Measurements from ENCODE around the gene BRICD5. TPM values are rescaled to one million over a fixed set of nuclear protein-coding genes. Genes with fewer than 3 reads are reported as not detected.

Gene BRICD5
- total RNA-seq, 4 donors from 2014 or later, result 1.2 to 6.8 (median 5.7) TPM

GRCh38 chr16:2165861-2166260, 44.8 kb downstream of the BRICD5 start:
- intact Hi-C loops (cut with DNase I), result no loop called here
- no peak for DNase-seq (ENCODE audit: extremely low spot score)
- Histone ChIP-seq H3K9me3 (no peaks in the 10 kb centered on the region), H3K4me3 (no peak overlapping the region), H3K27ac (replicated peaks in 1 of 4) (no peak overlapping the region), H3K4me1 (peaks cover 0 to 36% (median 24%) of the 10 kb centered on the region in 4 donors), H3K36me3 (peaks cover 24 to 63% (median 53%) of the 10 kb centered on the region in 4 donors), H3K27me3 (no peaks in the 10 kb centered on the region)
- TF ChIP-seq POLR2AphosphoS5 (IDR thresholded peaks at IDR 0.05) (no peak), POLR2A (IDR thresholded peaks at IDR 0.05; ENCODE audit: low read depth) (no peak), CTCF (IDR thresholded peaks at IDR 0.05) (no peak), EP300 (IDR thresholded peaks at IDR 0.05) (no peak)
- 91% methylated on average over 11 of the region's 12 CpGs for WGBS

- TF ChIP-seq POLR2A (IDR thresholded peaks at IDR 0.05; ENCODE audit: low read depth) (no peak), EP300 (IDR thresholded peaks at IDR 0.05) (no peak), CTCF (IDR thresholded peaks at IDR 0.05) (no peak), POLR2AphosphoS5 (IDR thresholded peaks at IDR 0.05) (no peak)
- Histone ChIP-seq H3K27me3 (no peaks in the 10 kb centered on the region), H3K4me1 (peaks cover 19 to 52% (median 49%) of the 10 kb centered on the region in 4 donors), H3K27ac (replicated peaks in 1 of 4) (peak overlapping the region in 1 of 4 donors; percentile 90), H3K9me3 (no peaks in the 10 kb centered on the region), H3K4me3 (no peak overlapping the region), H3K36me3 (peaks cover 13 to 39% (median 35%) of the 10 kb centered on the region in 4 donors)
- DNase-seq (ENCODE audit: extremely low spot score), result no peak
- intact Hi-C loops (cut with DNase I), result loop anchor here (5.0 kb wide), 1 partner anchor 49 kb away; the partner anchor contains the start of genes BRICD5 and PGP
- 77% methylated on average over 5 of the region's 26 CpGs for WGBS
Measured at GRCh38 chr16:2163211-2163881, 47.3 kb downstream of the BRICD5 start.

GRCh38 chr16:2162676-2163118, 48.0 kb downstream of the BRICD5 start:
- peak overlapping the region in 1 of 4 donors; percentile 90 for H3K27ac ChIP-seq (replicated peaks in 1 of 4)
- H3K9me3 ChIP-seq, result no peaks in the 10 kb centered on the region
- intact Hi-C loops (cut with DNase I), result loop anchor here (5.0 kb wide), 1 partner anchor 50 kb away; the partner anchor contains the start of genes BRICD5 and PGP
- H3K4me3 ChIP-seq, result no peak overlapping the region
- H3K27me3 ChIP-seq, result no peaks in the 10 kb centered on the region
- no peak for DNase-seq (ENCODE audit: extremely low spot score)
- peaks cover 6 to 33% (median 28%) of the 10 kb centered on the region in 4 donors for H3K36me3 ChIP-seq
- no peak for TF ChIP-seq CTCF (IDR thresholded peaks at IDR 0.05)
- no peak for TF ChIP-seq POLR2A (IDR thresholded peaks at IDR 0.05; ENCODE audit: low read depth)
- TF ChIP-seq EP300 (IDR thresholded peaks at IDR 0.05), result no peak
- no peak for TF ChIP-seq POLR2AphosphoS5 (IDR thresholded peaks at IDR 0.05)
- WGBS, result 77% methylated on average over 7 of the region's 13 CpGs
- H3K4me1 ChIP-seq, result peaks cover 25 to 58% (median 56%) of the 10 kb centered on the region in 4 donors

GRCh38 chr16:2161911-2162310, 48.8 kb downstream of the BRICD5 start:
- H3K27ac ChIP-seq (replicated peaks in 1 of 4), result peak overlapping the region; percentile 90 to 96 (median 93)
- intact Hi-C loops (cut with DNase I), result loop anchor here (5.0 kb wide), 1 partner anchor 50 kb away; the partner anchor contains the start of genes BRICD5 and PGP

More at GRCh38 chr16:2161911-2162310, 48.8 kb downstream of the BRICD5 start:
- Histone ChIP-seq H3K4me1 (peaks cover 33 to 66% (median 64%) of the 10 kb centered on the region in 4 donors), H3K4me3 (no peak overlapping the region), H3K9me3 (no peaks in the 10 kb centered on the region), H3K27me3 (no peaks in the 10 kb centered on the region), H3K36me3 (peaks cover 0 to 25% (median 21%) of the 10 kb centered on the region in 4 donors)
- no peak for DNase-seq (ENCODE audit: extremely low spot score)
- 96% methylated on average over 7 of the region's 10 CpGs for WGBS
- no peak for TF ChIP-seq CTCF (IDR thresholded peaks at IDR 0.05)
- no peak for TF ChIP-seq EP300 (IDR thresholded peaks at IDR 0.05)
- no peak for TF ChIP-seq POLR2AphosphoS5 (IDR thresholded peaks at IDR 0.05)
- no peak for TF ChIP-seq POLR2A (IDR thresholded peaks at IDR 0.05; ENCODE audit: low read depth)
